ENCODE measurements around the gene CAMK2N2. TPM values are rescaled to one million over a fixed set of nuclear protein-coding genes. Genes with fewer than 3 reads are reported as not detected.

The CAMK2N2 gene
- total and polyA plus RNA-seq, 2 of the 4 experiments (the other 2 are of a cell fraction): 0.34 TPM; not detected in 1

DNA sequence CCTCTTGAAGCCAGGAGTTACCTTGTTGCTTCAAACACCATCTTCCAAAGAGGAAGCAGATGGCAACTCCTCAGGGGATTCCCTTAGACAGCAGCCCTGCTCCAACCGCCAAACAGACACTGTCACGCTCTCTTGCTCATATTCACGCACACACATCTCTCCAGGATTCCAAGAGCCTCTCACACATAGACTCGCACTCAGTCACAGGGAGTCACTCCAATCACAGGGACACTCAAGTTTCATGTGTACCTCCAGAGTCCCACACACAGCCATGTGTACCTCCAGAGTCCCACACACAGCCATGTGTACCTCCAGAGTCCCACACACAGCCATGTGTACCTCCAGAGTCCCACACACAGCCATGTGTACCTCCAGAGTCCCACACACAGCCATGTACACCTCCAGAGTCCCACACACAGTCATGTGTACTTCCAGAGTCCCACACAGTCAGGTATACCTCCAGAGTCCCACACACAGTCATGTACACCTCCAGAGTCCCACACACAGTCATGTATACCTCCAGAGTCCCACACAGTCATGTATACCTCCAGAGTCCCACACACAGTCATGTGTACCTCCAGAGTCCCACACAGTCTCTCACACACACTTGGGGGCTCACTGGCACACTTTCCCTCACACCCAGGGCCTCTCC is 25.8 kb downstream of the CAMK2N2 start:
- intact Hi-C loops (cut with micrococcal nuclease) (no loop called here), in situ Hi-C loops (cut with MboI; ENCODE audit: low sequenced_read_pairs) (no loop called here), dilution Hi-C loops (cut with HindIII; ENCODE audit: low sequenced_read_pairs, unreplicated experiment) (no loop called here)
- Histone ChIP-seq H3K9me1 (ENCODE audit: insufficient read depth, low read length) (0 out of 2 replicates have a peak, but pooled peaks cover 3% of the 10 kb centered on the region), H3K27ac (ENCODE audit: insufficient read depth, low read length) (no peak overlapping the region), H4K20me1 (ENCODE audit: insufficient read depth, low read length) (peaks cover 2% of the 10 kb centered on the region; the same call in 1 of the 2 replicates), H3K36me3 (ENCODE audit: control insufficient read depth, insufficient read depth, low read length) (no peaks in the 10 kb centered on the region), H3K56ac (ENCODE audit: extremely low read depth, insufficient read depth, low read length) (no peak overlapping the region), H3K4ac (ENCODE audit: low read depth, low read length) (no peak overlapping the region), H2BK120ac (ENCODE audit: low read depth, low read length) (no peak overlapping the region), H3K27me3 (ENCODE audit: control insufficient read depth, insufficient read depth, low read length) (peaks cover 41% of the 10 kb centered on the region), H2BK15ac (ENCODE audit: low read depth, low read length) (no peak overlapping the region), H2AK5ac (ENCODE audit: low read depth, low read length) (no peak overlapping the region), H3K9me3 (ENCODE audit: control insufficient read depth, insufficient read depth, low read length) (no peaks in the 10 kb centered on the region), H2AFZ (replicated peaks; ENCODE audit: low read length, poor library complexity) (no peak overlapping the region), H4K8ac (ENCODE audit: low read depth in 2 of 2, low read length in 2 of 2) (no peak overlapping the region), H2BK20ac (ENCODE audit: low read depth, low read length) (no peak overlapping the region), H3K79me1 (ENCODE audit: low read depth in 1 of 2, low read length in 2 of 2) (no peaks in the 10 kb centered on the region), H3K18ac (ENCODE audit: low read depth, low read length) (no peak overlapping the region), H2BK5ac (ENCODE audit: low read depth, low read length, poor library complexity, severe bottlenecking) (no peak overlapping the region), H4K91ac (ENCODE audit: insufficient read depth, low read depth, low read length) (no peak overlapping the region), H3K23ac (ENCODE audit: low read depth, low read length) (no peak overlapping the region), H2AK9ac (replicated peaks; ENCODE audit: low read depth, low read length, poor library complexity) (no peak overlapping the region), H3K4me2 (ENCODE audit: low read depth, low read length) (no peak overlapping the region), H3K4me3 (ENCODE audit: insufficient read depth, low read depth, low read length) (no peak overlapping the region), H3K14ac (replicated peaks; ENCODE audit: low read depth, low read length) (no peak overlapping the region), H4K5ac (ENCODE audit: low read depth, low read length) (no peak overlapping the region), H3K9ac (ENCODE audit: low read depth, low read length) (no peak overlapping the region), H3K4me1 (ENCODE audit: control insufficient read depth, insufficient read depth, low read length) (no peaks in the 10 kb centered on the region)
- ChIA-PET POLR2A (ENCODE audit: unreplicated experiment) (no interaction called here), CTCF (no interaction called here)
- 77% methylated on average over 3 of the region's 4 CpGs; no CpG with 5 or more reads in 1 of the 2 experiments for WGBS, 2 experiments (ENCODE audit: extremely low coverage in 2 of 2, insufficient read length in 1 of 2)
- no TSS peak for BruUV-seq (replicated peaks)
- DNase-seq (no peak), ATAC-seq (ENCODE audit: low read depth) (no peak)
- no peak for TF ChIP-seq CTCF (conservative IDR thresholded peaks at IDR 0.05; ENCODE audit: low read depth, low read length)
- TF ChIP-seq RFX5 (IDR thresholded peaks at IDR 0.05; ENCODE audit: low read depth, low read length): no peak
- TF ChIP-seq POLR2A (IDR thresholded peaks at IDR 0.05; ENCODE audit: low read depth, low read length): no peak
- no peak for TF ChIP-seq ELK1 (IDR thresholded peaks at IDR 0.05; ENCODE audit: borderline replicate concordance, low read depth, low read length)
- no peak for TF ChIP-seq MXI1 (IDR thresholded peaks at IDR 0.05; ENCODE audit: borderline replicate concordance, low read depth, low read length)
- TF ChIP-seq NFE2L2 (IDR thresholded peaks at IDR 0.05; ENCODE audit: low read depth, low read length): no peak
- TF ChIP-seq FOS (IDR thresholded peaks at IDR 0.05; ENCODE audit: low read depth, low read length): no peak
- no peak for TF ChIP-seq SMC3 (IDR thresholded peaks at IDR 0.05; ENCODE audit: low read depth, low read length)
- no peak for TF ChIP-seq MAZ (IDR thresholded peaks at IDR 0.05; ENCODE audit: borderline replicate concordance, low read depth, low read length)
- TF ChIP-seq MAFK (IDR thresholded peaks at IDR 0.05; ENCODE audit: low read depth, low read length): no peak
- TF ChIP-seq, protein P1, sequence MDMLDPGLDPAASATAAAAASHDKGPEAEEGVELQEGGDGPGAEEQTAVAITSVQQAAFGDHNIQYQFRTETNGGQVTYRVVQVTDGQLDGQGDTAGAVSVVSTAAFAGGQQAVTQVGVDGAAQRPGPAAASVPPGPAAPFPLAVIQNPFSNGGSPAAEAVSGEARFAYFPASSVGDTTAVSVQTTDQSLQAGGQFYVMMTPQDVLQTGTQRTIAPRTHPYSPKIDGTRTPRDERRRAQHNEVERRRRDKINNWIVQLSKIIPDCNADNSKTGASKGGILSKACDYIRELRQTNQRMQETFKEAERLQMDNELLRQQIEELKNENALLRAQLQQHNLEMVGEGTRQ (IDR thresholded peaks at IDR 0.05; ENCODE audit: low read depth, low read length): no peak
- no peak for TF ChIP-seq RCOR1 (IDR thresholded peaks at IDR 0.05; ENCODE audit: insufficient replicate concordance, low read length)
- no peak for TF ChIP-seq CEBPB (IDR thresholded peaks at IDR 0.05; ENCODE audit: low read depth, low read length)
- no peak for TF ChIP-seq CHD1 (IDR thresholded peaks at IDR 0.05; ENCODE audit: low read depth, low read length)
- no peak for TF ChIP-seq BHLHE40 (IDR thresholded peaks at IDR 0.05; ENCODE audit: low read depth, low read length)
- TF ChIP-seq RAD21 (IDR thresholded peaks at IDR 0.05; ENCODE audit: low read length): no peak

Measured in IMR-90 (cell line).